Measurements from ENCODE around the gene HENMT1. TPM values are rescaled to one million over a fixed set of nuclear protein-coding genes. Genes with fewer than 3 reads are reported as not detected.

Gene HENMT1
- total and polyA plus RNA-seq, 9 of the 15 experiments (the other 6 are each of a cell fraction or from before 2014, with no cell fraction given) = not detected

DNA sequence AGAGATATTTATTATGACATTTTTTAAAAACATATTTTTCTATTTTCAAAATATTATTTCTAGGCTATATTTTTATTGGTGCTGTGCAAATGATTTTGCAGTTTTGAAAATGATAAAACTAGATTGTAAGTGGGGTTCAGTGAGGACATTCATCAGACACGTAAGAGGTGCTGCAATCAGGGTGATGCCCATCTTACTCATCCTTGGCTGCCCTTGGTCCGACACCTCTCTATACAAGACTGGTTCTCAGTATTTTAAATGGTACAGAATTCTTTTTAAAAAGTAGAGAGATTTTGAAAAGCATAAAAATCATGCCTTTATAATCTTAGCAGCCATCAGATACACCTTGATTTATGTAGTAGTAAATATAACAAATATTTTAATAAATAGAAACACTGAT is 24.0 kb downstream of the HENMT1 start:
- in situ Hi-C loops (cut with MboI) (loop anchor here (25.0 kb wide), 1 partner anchor 850 kb away; no protein-coding TSS in a partner anchor), intact Hi-C loops (cut with micrococcal nuclease) (no loop called here)
- TF ChIP-seq, protein P1, sequence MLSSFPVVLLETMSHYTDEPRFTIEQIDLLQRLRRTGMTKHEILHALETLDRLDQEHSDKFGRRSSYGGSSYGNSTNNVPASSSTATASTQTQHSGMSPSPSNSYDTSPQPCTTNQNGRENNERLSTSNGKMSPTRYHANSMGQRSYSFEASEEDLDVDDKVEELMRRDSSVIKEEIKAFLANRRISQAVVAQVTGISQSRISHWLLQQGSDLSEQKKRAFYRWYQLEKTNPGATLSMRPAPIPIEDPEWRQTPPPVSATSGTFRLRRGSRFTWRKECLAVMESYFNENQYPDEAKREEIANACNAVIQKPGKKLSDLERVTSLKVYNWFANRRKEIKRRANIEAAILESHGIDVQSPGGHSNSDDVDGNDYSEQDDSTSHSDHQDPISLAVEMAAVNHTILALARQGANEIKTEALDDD (IDR thresholded peaks at IDR 0.05) = no peak
- no peak for TF ChIP-seq TAL1 (IDR thresholded peaks at IDR 0.05)
- TF ChIP-seq TAF7 (tag; IDR thresholded peaks at IDR 0.05) = no peak
- no peak for TF ChIP-seq THRAP3 (IDR thresholded peaks at IDR 0.05; ENCODE audit: borderline replicate concordance)
- TF ChIP-seq ZNF695 (CRISPR knock-in tag; IDR thresholded peaks at IDR 0.05) = no peak
- no peak for TF ChIP-seq ZNF780A (CRISPR knock-in tag; IDR thresholded peaks at IDR 0.05)
- no peak for TF ChIP-seq NCOA4 (IDR thresholded peaks at IDR 0.05; ENCODE audit: partially characterized antibody)
- TF ChIP-seq HNRNPK (IDR thresholded peaks at IDR 0.05; ENCODE audit: low read depth, low read length, poor library complexity, severe bottlenecking) = no peak
- TF ChIP-seq HDAC2 (IDR thresholded peaks at IDR 0.05) = no peak
- TF ChIP-seq TGIF2 (CRISPR knock-in tag; IDR thresholded peaks at IDR 0.05) = no peak
- no peak for TF ChIP-seq HNRNPL (IDR thresholded peaks at IDR 0.05; ENCODE audit: low read depth, low read length)
- no peak for TF ChIP-seq HOMEZ (CRISPR knock-in tag; IDR thresholded peaks at IDR 0.05)
- TF ChIP-seq, protein P2, sequence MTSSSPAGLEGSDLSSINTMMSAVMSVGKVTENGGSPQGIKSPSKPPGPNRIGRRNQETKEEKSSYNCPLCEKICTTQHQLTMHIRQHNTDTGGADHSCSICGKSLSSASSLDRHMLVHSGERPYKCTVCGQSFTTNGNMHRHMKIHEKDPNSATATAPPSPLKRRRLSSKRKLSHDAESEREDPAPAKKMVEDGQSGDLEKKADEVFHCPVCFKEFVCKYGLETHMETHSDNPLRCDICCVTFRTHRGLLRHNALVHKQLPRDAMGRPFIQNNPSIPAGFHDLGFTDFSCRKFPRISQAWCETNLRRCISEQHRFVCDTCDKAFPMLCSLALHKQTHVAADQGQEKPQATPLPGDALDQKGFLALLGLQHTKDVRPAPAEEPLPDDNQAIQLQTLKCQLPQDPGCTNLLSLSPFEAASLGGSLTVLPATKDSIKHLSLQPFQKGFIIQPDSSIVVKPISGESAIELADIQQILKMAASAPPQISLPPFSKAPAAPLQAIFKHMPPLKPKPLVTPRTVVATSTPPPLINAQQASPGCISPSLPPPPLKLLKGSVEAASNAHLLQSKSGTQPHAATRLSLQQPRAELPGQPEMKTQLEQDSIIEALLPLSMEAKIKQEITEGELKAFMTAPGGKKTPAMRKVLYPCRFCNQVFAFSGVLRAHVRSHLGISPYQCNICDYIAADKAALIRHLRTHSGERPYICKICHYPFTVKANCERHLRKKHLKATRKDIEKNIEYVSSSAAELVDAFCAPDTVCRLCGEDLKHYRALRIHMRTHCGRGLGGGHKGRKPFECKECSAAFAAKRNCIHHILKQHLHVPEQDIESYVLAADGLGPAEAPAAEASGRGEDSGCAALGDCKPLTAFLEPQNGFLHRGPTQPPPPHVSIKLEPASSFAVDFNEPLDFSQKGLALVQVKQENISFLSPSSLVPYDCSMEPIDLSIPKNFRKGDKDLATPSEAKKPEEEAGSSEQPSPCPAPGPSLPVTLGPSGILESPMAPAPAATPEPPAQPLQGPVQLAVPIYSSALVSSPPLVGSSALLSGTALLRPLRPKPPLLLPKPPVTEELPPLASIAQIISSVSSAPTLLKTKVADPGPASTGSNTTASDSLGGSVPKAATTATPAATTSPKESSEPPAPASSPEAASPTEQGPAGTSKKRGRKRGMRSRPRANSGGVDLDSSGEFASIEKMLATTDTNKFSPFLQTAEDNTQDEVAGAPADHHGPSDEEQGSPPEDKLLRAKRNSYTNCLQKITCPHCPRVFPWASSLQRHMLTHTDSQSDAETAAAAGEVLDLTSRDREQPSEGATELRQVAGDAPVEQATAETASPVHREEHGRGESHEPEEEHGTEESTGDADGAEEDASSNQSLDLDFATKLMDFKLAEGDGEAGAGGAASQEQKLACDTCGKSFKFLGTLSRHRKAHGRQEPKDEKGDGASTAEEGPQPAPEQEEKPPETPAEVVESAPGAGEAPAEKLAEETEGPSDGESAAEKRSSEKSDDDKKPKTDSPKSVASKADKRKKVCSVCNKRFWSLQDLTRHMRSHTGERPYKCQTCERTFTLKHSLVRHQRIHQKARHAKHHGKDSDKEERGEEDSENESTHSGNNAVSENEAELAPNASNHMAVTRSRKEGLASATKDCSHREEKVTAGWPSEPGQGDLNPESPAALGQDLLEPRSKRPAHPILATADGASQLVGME (CRISPR knock-in tag; IDR thresholded peaks at IDR 0.05) = no peak
- no peak for TF ChIP-seq CSDE1 (IDR thresholded peaks at IDR 0.05)
- TF ChIP-seq FOXP1 (CRISPR knock-in tag; IDR thresholded peaks at IDR 0.05) = no peak
- no TSS peak for BruUV-seq (replicated peaks)
- H3K4me2 ChIP-seq (ENCODE audit: insufficient read depth, low read length) = no peak overlapping the region
- ATAC-seq (no peak), DNase-seq (ENCODE audit: extremely low read depth in 1 of 4, low spot score in 3 of 4) (no peak), FAIRE-seq (no peak)
- no peaks in the 10 kb centered on the region for H3K4me1 ChIP-seq (replicated peaks in 1 of 2; ENCODE audit: control insufficient read depth in 2 of 2, insufficient read depth in 2 of 2, low read length in 2 of 2)
- POLR2A ChIA-PET = no interaction called here
- no peaks in the 10 kb centered on the region for H3K79me2 ChIP-seq (ENCODE audit: control insufficient read depth, insufficient read depth, low read length)
- no peaks in the 10 kb centered on the region for H4K20me1 ChIP-seq (replicated peaks; ENCODE audit: control insufficient read depth, insufficient read depth, low read length)
- no peak overlapping the region for H3K4me3 ChIP-seq
- no peak overlapping the region for H3K9ac ChIP-seq (ENCODE audit: insufficient read depth in 1 of 2, low read depth in 2 of 2, low read length in 2 of 2)
- WGBS (ENCODE audit: insufficient coverage, low coverage, missing lambda C conversion rate) = 88% methylated on average over 2 of the region's 2 CpGs
- H3K36me3 ChIP-seq (ENCODE audit: control insufficient read depth, insufficient read depth, low read length) = peaks cover 6% of the 10 kb centered on the region; the same call in 2 of the 3 replicates
- CTCF ChIA-PET (ENCODE audit: low intra/inter-chr PET ratio) = no interaction called here
- H3K9me3 ChIP-seq (replicated peaks; ENCODE audit: control insufficient read depth, insufficient read depth, low read depth, low read length) = no peaks in the 10 kb centered on the region
- no peak overlapping the region for H2AFZ ChIP-seq (ENCODE audit: low read depth, low read length)
- H3K9me1 ChIP-seq (ENCODE audit: control insufficient read depth, insufficient read depth, low read length) = no peaks in the 10 kb centered on the region
- H3K27me3 ChIP-seq (ENCODE audit: control insufficient read depth in 2 of 2, insufficient read depth in 2 of 2, low read length in 2 of 2) = no peaks in the 10 kb centered on the region
- no peak overlapping the region for H3K27ac ChIP-seq (ENCODE audit: extremely low read depth, low read depth, low read length)
